PC-3 (cell line): ENCODE measurements around the gene PSKH1.

Experiments
- EZH2phosphoT487 ChIP-seq: fragments of 300-600 bp; sonication (generic); IDR thresholded peaks from 2 replicates; pipeline ENCODE4 v1.6.1; 2018; ENCODE audit warnings: mild to moderate bottlenecking, antibody characterized with exemption, low read length, borderline replicate concordance
- TF ChIP-seq, protein P1 (sequence below): fragments of 300-600 bp; sonication (generic); conservative IDR thresholded peaks from 2 replicates; pipeline ENCODE4 v1.5.1; 2017; ENCODE audit warnings: antibody characterized with exemption, low read depth, mild to moderate bottlenecking, low read length

DNA sequence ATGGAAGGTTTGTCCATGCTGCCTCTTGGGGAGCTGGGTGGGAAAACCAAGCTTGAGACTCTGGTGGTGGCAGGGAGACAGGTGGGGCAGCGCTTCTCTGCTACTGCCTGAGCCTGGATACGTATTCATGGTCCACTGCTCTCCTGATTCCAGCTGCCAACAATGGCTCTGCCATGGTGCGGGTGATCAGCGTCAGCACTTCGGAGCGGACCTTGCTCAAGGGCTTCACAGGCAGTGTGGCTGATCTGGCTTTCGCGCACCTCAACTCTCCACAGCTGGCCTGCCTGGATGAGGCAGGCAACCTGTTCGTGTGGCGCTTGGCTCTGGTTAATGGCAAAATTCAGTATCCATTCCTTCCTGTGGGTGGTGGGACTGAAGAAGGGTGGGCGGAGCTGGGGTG is 16.0 kb upstream of the PSKH1 start:
- TF ChIP-seq, protein P1, sequence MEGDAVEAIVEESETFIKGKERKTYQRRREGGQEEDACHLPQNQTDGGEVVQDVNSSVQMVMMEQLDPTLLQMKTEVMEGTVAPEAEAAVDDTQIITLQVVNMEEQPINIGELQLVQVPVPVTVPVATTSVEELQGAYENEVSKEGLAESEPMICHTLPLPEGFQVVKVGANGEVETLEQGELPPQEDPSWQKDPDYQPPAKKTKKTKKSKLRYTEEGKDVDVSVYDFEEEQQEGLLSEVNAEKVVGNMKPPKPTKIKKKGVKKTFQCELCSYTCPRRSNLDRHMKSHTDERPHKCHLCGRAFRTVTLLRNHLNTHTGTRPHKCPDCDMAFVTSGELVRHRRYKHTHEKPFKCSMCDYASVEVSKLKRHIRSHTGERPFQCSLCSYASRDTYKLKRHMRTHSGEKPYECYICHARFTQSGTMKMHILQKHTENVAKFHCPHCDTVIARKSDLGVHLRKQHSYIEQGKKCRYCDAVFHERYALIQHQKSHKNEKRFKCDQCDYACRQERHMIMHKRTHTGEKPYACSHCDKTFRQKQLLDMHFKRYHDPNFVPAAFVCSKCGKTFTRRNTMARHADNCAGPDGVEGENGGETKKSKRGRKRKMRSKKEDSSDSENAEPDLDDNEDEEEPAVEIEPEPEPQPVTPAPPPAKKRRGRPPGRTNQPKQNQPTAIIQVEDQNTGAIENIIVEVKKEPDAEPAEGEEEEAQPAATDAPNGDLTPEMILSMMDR: no peak
- TF ChIP-seq EZH2phosphoT487: no peak
